SU-DHL-6 (cell line): ENCODE measurements around the gene NACA2.
"Not testable (repeated sequence)": the region's sequence is repeated elsewhere in the genome, so short reads cannot be mapped to it uniquely, and the experiment has no call there.

Source experiments
- H2AFZ ChIP-seq: fragments of 200-600 bp; sonication (generic); 2 replicates; pipeline ENCODE4 v1.6.1; 2014; ENCODE audit warnings: low read depth, mild to moderate bottlenecking, moderate library complexity, mixed read lengths, antibody characterized with exemption, low read length; ENCODE audit not compliant: severe bottlenecking
- H3F3A ChIP-seq: fragments of 200-600 bp; shearing (Covaris generic); 2 replicates; pipeline ENCODE4 v1.6.0; 2016; ENCODE audit warnings: antibody characterized with exemption, mild to moderate bottlenecking; ENCODE audit not compliant: insufficient read depth
- H3K27ac ChIP-seq: fragments of 200-600 bp; sonication (generic); 2 replicates; pipeline ENCODE4 v1.5.1; 2016; ENCODE audit warnings: low read depth, mild to moderate bottlenecking, low read length, moderate library complexity, mixed read lengths
- H3K27me3 ChIP-seq: fragments of 200-600 bp; sonication (generic), shearing (Covaris generic); 2 replicates; pipeline ENCODE4 v1.6.0; 2014; ENCODE audit warnings: mild to moderate bottlenecking, low read length
- H3K36me3 ChIP-seq: fragments of 200-600 bp; sonication (generic); 2 replicates; pipeline ENCODE4 v1.6.1; 2014; ENCODE audit warnings: mild to moderate bottlenecking, low read length, mixed read lengths
- H3K4me2 ChIP-seq: fragments of 300-600, 200-600 bp; shearing (Covaris generic), sonication (generic); 2 replicates; pipeline ENCODE4 v1.6.0; 2014; ENCODE audit warnings: low read length, low read depth, mild to moderate bottlenecking; ENCODE audit not compliant: poor library complexity, severe bottlenecking
- H3K4me3 ChIP-seq: fragments of 200-600 bp; sonication (generic); 2 replicates; pipeline ENCODE4 v1.5.1; 2014; ENCODE audit warnings: antibody characterized with exemption, low read length, mild to moderate bottlenecking, mixed read lengths; ENCODE audit not compliant: insufficient read depth, poor library complexity, severe bottlenecking
- H3K79me2 ChIP-seq: fragments of 200-600 bp; sonication (generic); 2 replicates; pipeline ENCODE4 v1.6.1; 2014; ENCODE audit warnings: mild to moderate bottlenecking, low read length, moderate library complexity; ENCODE audit not compliant: insufficient read depth
- H3K9ac ChIP-seq: fragments of 200-600 bp; sonication (generic); 2 replicates; pipeline ENCODE4 v1.7.0; 2014; ENCODE audit warnings: mild to moderate bottlenecking, low read length
- H3K9me2 ChIP-seq: fragments of 200-600 bp; sonication (generic); replicated peaks from 2 replicates; pipeline ENCODE4 v1.6.1; 2014; ENCODE audit warnings: low read length; ENCODE audit not compliant: insufficient read depth
- H3K9me3 ChIP-seq: fragments of 200-600 bp; sonication (generic); 2 replicates; pipeline ENCODE4 v1.6.1; 2014; ENCODE audit warnings: low read length, mixed read lengths; ENCODE audit not compliant: insufficient read depth
- H4K20me1 ChIP-seq: fragments of 200-600 bp; sonication (generic); 2 replicates; pipeline ENCODE4 v1.6.1; 2014; ENCODE audit warnings: low read depth, mild to moderate bottlenecking, antibody characterized with exemption, low read length, moderate library complexity, mixed read lengths
- EZH2phosphoT487 ChIP-seq: fragments of 200-600 bp; sonication (generic), shearing (Covaris generic); conservative IDR thresholded peaks from 2 replicates; pipeline ENCODE4 v1.6.1; 2018; ENCODE audit warnings: mild to moderate bottlenecking, antibody characterized with exemption, low read length, moderate library complexity, mixed read lengths
- TF ChIP-seq, protein P1 (sequence below): fragments of 200-600 bp; sonication (generic); IDR thresholded peaks from one replicate; pipeline ENCODE4 v1.5.1; 2017; ENCODE audit warnings: antibody characterized with exemption, mild to moderate bottlenecking, low read length, moderate library complexity; ENCODE audit not compliant: insufficient read depth, poor library complexity, severe bottlenecking

The NACA2 gene

DNA sequence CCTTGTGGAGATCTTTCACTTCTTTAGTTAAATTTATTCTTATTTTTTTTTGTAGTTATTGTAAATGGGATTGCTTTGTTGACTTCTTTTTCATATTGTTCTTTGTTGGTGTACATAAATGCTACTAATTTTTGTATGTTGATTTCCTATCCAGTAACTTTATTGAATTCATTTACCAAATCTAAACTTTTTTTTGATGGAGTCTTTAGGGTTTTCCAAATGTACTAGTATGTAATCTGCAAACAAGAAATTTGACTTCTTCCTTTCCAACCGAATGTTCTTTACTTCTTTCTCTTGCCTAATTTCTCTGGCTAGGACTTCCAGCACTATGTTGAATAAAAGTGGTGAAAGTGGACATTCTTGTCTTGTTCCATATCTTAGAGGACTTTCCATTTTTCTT is 41.8 kb upstream of the NACA2 start:
- Histone ChIP-seq H3K79me2 (no peaks in the 10 kb centered on the region), H3K27ac (no peak overlapping the region), H3K27me3 (no peaks in the 10 kb centered on the region), H3K9ac (no peak overlapping the region), H2AFZ (no peak overlapping the region), H3K36me3 (no peaks in the 10 kb centered on the region), H3K4me2 (no peak overlapping the region), H3K4me3 (no peak overlapping the region), H4K20me1 (no peaks in the 10 kb centered on the region), H3F3A (no peaks in the 10 kb centered on the region), H3K9me2 (no peaks in the 10 kb centered on the region), H3K9me3 (no peaks in the 10 kb centered on the region)
- TF ChIP-seq, protein P1, sequence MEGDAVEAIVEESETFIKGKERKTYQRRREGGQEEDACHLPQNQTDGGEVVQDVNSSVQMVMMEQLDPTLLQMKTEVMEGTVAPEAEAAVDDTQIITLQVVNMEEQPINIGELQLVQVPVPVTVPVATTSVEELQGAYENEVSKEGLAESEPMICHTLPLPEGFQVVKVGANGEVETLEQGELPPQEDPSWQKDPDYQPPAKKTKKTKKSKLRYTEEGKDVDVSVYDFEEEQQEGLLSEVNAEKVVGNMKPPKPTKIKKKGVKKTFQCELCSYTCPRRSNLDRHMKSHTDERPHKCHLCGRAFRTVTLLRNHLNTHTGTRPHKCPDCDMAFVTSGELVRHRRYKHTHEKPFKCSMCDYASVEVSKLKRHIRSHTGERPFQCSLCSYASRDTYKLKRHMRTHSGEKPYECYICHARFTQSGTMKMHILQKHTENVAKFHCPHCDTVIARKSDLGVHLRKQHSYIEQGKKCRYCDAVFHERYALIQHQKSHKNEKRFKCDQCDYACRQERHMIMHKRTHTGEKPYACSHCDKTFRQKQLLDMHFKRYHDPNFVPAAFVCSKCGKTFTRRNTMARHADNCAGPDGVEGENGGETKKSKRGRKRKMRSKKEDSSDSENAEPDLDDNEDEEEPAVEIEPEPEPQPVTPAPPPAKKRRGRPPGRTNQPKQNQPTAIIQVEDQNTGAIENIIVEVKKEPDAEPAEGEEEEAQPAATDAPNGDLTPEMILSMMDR = no peak
- no peak for TF ChIP-seq EZH2phosphoT487

DNA sequence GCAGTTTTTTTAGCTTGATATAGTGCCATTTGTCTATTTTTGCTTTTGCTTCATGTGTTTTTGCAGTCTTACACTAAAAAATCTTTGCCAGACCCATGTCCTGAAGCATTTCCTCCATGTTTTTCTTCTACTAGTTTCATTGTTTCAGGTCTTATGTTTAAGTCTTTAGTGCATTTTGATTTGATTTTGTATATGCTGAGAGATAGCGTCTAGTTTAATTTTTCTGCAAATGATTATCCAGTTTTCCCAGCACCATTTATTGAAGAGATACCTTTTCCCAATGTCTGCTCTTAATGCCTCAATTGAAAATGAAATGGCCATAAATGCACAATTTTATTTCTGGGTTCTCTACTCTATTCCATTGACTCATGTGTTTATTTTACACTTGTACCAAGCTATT is 40.8 kb upstream of the NACA2 start:
- Histone ChIP-seq H3F3A (no peaks in the 10 kb centered on the region), H3K9me2 (no peaks in the 10 kb centered on the region), H3K79me2 (no peaks in the 10 kb centered on the region), H3K36me3 (no peaks in the 10 kb centered on the region), H3K27me3 (no peaks in the 10 kb centered on the region), H3K4me3 (no peak overlapping the region), H3K9ac (no peak overlapping the region), H3K27ac (no peak overlapping the region), H3K4me2 (no peak overlapping the region), H4K20me1 (no peaks in the 10 kb centered on the region), H3K9me3 (no peaks in the 10 kb centered on the region), H2AFZ (no peak overlapping the region)
- no peak for TF ChIP-seq EZH2phosphoT487
- TF ChIP-seq, protein P1 = no peak

DNA sequence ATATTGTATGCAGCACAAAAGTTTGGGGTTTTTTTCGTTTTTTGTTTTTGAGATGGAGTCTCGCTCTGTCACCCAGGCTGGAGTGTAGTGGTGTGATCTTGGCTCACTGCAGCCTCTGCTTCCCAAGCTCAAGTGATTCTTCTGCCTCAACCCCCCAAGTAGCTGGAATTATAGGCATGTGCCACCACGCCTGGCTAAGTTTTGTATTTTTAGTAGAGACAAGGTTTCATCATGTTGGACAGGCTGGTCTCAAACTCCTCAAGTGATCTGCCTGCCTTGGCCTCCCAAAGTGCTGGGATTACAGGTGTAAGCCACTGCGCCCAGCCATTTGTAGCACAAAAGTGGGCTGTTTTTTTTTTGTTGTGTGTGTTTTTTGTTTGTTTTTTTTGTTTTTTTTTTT is 37.1 kb upstream of the NACA2 start:
- H3K27ac ChIP-seq, H3K27me3 ChIP-seq, H3F3A ChIP-seq, H3K4me2 ChIP-seq, H3K36me3 ChIP-seq, H2AFZ ChIP-seq, H3K79me2 ChIP-seq, H4K20me1 ChIP-seq, H3K4me3 ChIP-seq, H3K9ac ChIP-seq, H3K9me2 ChIP-seq, H3K9me3 ChIP-seq: not testable (repeated sequence)

DNA sequence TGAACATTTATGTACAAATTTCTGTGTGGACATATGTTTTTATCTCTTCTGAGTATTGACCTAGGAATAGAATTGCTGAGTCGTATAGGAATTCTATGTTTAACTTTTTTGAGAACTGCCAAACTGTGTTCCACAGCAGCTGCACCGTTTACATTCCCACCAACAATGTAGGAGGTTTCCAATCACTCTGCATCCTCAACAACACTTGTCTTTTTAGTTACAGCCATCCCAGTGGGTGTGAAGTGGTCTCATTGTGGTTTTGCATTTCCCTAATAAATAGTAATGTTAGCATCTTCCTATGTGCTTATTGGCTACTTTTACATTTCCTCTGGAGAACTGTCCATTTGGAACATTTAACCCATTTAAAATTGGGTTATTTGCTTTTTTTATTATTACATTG is 36.6 kb upstream of the NACA2 start:
- Histone ChIP-seq H3K36me3 (no peaks in the 10 kb centered on the region), H3F3A (no peaks in the 10 kb centered on the region), H3K4me3 (no peak overlapping the region), H3K9ac (no peak overlapping the region), H3K27ac (no peak overlapping the region), H3K27me3 (no peaks in the 10 kb centered on the region), H3K9me2 (no peaks in the 10 kb centered on the region), H3K9me3 (no peaks in the 10 kb centered on the region), H3K79me2 (no peaks in the 10 kb centered on the region), H2AFZ (no peak overlapping the region), H3K4me2 (no peak overlapping the region), H4K20me1 (no peaks in the 10 kb centered on the region)
- TF ChIP-seq, protein P1 = no peak
- TF ChIP-seq EZH2phosphoT487 = no peak
